Thoracic aorta (tissue), 2 donors: ENCODE data around the gene KCNN3. TPM values are rescaled to one million over a fixed set of nuclear protein-coding genes. Genes with fewer than 3 reads are reported as not detected.

Source experiments
- ATAC-seq: fragments of 150-250 bp; one replicate; pipeline ENCODE4 v1.8.0; 2017; ENCODE audit warnings: low read depth; ENCODE audit not compliant: insufficient number of reproducible peaks, low FRiP score
- DNase-seq: peaks from one replicate; pipeline ENCODE4 v3.0.0-alpha.2; 2020; ENCODE audit warnings: low spot score
- H3K27ac ChIP-seq, 2 donors: fragments of 200-600 bp; sonication (generic); 1 replicate in 1 of 2; 2 replicates in 1 of 2; pipeline ENCODE4 v1.5.1; 2016; ENCODE audit warnings: mild to moderate bottlenecking in 2 of 2, moderate library complexity in 2 of 2
- H3K27me3 ChIP-seq: fragments of 200-600 bp; sonication (generic); replicated peaks from 2 replicates; pipeline ENCODE4 v1.6.0; 2016; ENCODE audit warnings: mild to moderate bottlenecking; ENCODE audit not compliant: insufficient read depth
- H3K36me3 ChIP-seq: fragments of 200-600 bp; sonication (generic); one replicate; pipeline ENCODE4 v1.5.1; 2016
- H3K4me1 ChIP-seq, 2 donors: fragments of 200-600 bp; sonication (generic); 1 replicate in 1 of 2; 2 replicates in 1 of 2; pipeline versions ENCODE4 v1.5.1 to v1.6.0; 2016; ENCODE audit warnings: low read depth in 2 of 2, mild to moderate bottlenecking in 1 of 2; ENCODE audit not compliant: control insufficient read depth in 1 of 2
- H3K4me3 ChIP-seq: fragments of 200-600 bp; sonication (generic); 2 replicates; pipeline ENCODE4 v1.5.1; 2016; ENCODE audit warnings: mild to moderate bottlenecking
- H3K9me3 ChIP-seq: fragments of 200-600 bp; sonication (generic); 2 replicates; pipeline ENCODE4 v1.5.1; 2016
- total RNA-seq, 2 donors: library from RNA; depleted of rRNA; stranded (reverse); fragments of >200 nt; gene quantifications; one replicate each; pipeline versions ENCODE4 v1.1.0 to v1.2.3, GENCODE V29; 2016
- TF ChIP-seq, protein P1 (sequence below): fragments of 200-600 bp; sonication (generic); IDR thresholded peaks from one replicate; pipeline ENCODE4 v1.5.1; 2019; ENCODE audit warnings: antibody characterized with exemption

Gene KCNN3
- total RNA-seq, 2 donors from 2014 or later: 0.95 to 1.8 TPM

DNA sequence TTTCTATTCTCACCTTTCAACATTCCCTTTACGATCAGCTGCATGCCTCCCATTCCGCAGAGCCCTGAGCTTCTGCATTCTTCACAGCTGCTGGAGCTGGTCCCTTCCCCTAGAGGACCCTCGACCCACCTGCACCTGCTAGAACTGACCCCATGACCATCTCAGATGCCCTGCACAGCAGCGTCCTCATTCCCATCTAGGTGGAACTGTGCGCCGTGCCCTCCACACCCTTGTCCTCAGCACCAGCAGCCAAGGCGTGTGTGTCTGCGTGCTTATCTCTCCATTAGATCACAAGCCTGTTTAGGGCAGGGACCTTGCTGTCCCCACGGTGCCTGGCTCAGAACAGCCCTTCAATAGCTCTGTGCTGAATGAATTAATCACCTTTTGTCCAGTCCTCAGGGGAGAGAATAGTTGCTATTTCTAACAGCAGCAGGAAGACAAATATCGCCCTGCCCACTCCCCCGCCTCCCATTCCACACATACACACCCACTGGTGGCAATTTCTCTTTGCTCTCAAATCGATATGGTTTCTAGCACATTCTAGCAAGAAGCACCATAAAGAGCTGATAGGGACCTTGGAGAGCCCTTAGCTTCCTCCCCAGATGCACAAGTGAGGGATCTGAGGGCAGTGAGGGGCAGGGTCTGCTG, 61.7 kb downstream of the KCNN3 start:
- H3K36me3 ChIP-seq: no peaks in the 10 kb centered on the region
- TF ChIP-seq, protein P1, sequence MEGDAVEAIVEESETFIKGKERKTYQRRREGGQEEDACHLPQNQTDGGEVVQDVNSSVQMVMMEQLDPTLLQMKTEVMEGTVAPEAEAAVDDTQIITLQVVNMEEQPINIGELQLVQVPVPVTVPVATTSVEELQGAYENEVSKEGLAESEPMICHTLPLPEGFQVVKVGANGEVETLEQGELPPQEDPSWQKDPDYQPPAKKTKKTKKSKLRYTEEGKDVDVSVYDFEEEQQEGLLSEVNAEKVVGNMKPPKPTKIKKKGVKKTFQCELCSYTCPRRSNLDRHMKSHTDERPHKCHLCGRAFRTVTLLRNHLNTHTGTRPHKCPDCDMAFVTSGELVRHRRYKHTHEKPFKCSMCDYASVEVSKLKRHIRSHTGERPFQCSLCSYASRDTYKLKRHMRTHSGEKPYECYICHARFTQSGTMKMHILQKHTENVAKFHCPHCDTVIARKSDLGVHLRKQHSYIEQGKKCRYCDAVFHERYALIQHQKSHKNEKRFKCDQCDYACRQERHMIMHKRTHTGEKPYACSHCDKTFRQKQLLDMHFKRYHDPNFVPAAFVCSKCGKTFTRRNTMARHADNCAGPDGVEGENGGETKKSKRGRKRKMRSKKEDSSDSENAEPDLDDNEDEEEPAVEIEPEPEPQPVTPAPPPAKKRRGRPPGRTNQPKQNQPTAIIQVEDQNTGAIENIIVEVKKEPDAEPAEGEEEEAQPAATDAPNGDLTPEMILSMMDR: no peak
- no peak for DNase-seq
- ATAC-seq: no peak
- H3K27me3 ChIP-seq: no peaks in the 10 kb centered on the region
- H3K27ac ChIP-seq: no peak overlapping the region
- H3K4me3 ChIP-seq: no peak overlapping the region
- no peaks in the 10 kb centered on the region for H3K4me1 ChIP-seq
- no peaks in the 10 kb centered on the region for H3K9me3 ChIP-seq

- ATAC-seq (no peak), DNase-seq (no peak)
- Histone ChIP-seq H3K9me3 (no peaks in the 10 kb centered on the region), H3K27ac (no peak overlapping the region), H3K27me3 (no peaks in the 10 kb centered on the region), H3K4me3 (no peak overlapping the region), H3K4me1 (no peaks in the 10 kb centered on the region), H3K36me3 (no peaks in the 10 kb centered on the region)
- TF ChIP-seq, protein P1: no peak
Observed at GRCh38 chr1:154807048-154807591, 63.0 kb downstream of the KCNN3 start.

GRCh38 chr1:154806333-154806732, 63.7 kb downstream of the KCNN3 start:
- H3K36me3 ChIP-seq: no peaks in the 10 kb centered on the region
- TF ChIP-seq, protein P1: no peak
- no peak overlapping the region for H3K27ac ChIP-seq
- H3K4me1 ChIP-seq: no peaks in the 10 kb centered on the region
- DNase-seq: no peak
- H3K4me3 ChIP-seq: no peak overlapping the region
- H3K9me3 ChIP-seq: no peaks in the 10 kb centered on the region
- no peaks in the 10 kb centered on the region for H3K27me3 ChIP-seq
- no peak for ATAC-seq

DNA sequence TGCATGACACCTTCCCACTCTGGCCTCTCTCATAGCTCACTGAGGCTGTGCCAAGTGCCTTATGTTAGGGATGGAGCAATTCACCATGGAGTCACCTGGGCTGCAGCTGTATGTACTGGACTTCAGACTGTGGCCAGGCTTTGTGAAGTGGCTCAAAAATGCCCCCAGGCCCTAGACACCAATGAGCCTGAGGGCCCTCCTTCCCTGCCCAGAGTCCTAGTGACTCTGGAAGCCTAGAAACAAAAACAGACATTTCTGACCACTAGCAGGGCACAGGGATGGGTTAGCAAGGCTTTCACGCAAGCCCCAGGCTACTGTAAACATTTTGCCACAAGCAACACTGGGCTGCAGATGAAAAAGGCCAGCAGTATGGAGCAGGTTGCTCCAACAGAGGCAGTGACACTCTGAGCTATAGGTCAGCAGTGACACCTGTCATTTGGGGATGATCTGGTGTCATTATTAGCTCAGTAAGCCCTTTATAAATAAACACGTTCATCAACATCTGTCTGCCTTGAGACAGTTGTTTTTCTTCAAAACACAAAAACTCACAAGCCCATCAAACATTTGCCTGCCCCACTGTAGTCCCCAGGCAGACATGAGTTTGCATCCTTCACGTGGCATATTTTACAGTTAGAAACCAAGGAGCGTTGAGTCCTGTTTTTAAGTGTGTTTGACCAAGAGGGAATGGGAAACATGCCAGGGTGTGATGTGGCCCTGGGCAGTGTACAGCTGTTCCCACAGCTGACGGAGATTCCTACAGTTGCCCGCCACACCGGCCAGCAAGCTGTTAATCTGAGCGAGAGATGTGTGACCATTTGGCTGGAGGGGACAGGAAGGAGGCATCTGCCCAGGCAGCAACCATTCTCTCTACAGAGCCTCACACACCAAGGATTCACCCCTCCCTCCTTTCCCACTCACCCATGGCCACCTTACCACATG, 66.8 kb downstream of the KCNN3 start:
- no peak for DNase-seq

More for the DNA sequence above, 66.8 kb downstream of the KCNN3 start:
- Histone ChIP-seq H3K36me3 (no peaks in the 10 kb centered on the region), H3K4me1 (no peaks in the 10 kb centered on the region), H3K27me3 (no peaks in the 10 kb centered on the region), H3K9me3 (no peaks in the 10 kb centered on the region), H3K4me3 (no peak overlapping the region), H3K27ac (no peak overlapping the region)
- ATAC-seq: no peak
- TF ChIP-seq, protein P1: no peak
